ENCODE data around the gene BACE1-AS.

BACE1-AS gene

DNA sequence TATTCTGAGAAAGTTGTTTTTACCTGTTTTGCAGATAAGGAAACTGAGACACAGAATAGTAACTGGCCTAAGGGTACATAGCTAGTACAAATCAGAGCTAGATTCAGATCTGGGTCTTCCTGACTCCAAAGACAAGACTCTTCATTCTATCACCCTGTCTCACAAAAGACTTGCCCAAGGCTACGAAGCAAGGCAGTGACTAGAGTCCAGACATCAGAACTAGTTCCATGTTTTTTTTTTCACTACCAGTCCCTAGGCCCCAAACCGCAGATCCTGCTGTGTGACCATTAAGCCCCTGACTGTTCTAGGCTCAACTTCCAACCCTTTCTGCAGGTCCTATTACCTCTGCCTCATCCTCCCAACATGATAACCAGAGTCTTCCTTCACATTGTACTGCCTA lies 1.5 kb downstream of the BACE1-AS start:
- DNase-seq (ENCODE audit: low read depth): no peak

DNA sequence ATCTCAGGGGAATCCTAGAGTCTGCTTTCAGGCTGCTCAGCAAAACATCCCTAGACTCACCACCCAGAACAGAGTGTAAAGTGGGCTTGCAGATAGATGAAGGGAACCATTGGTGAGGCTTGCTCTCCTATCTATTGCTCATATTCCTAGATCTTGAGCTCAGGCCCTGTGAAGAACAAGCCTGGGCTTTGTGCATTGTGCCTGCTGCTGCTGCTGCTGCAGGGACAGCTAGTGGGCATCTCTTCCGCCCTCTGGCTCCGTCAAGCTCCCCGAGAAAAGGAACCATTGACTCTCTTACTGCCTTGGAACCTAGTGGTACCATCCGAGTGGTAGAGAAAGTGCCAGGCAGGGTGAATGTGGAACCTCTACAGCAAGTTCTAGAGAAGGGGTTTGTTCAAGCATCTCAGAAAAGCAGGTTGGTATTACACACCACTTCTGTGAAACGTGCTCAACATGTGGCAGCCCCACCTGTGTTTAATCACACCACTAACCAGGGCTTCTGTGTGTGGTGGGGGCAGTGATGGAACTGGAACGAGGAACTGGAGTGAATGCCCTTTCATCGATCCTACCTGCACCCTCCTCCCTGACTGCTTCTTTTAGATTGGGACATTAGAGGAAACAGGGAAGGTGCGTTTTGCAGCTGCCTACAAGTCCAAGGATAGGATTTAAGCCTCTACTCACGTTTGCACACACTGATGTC lies 4.4 kb downstream of the BACE1-AS start:
- DNase-seq (ENCODE audit: low read depth): no peak

DNA sequence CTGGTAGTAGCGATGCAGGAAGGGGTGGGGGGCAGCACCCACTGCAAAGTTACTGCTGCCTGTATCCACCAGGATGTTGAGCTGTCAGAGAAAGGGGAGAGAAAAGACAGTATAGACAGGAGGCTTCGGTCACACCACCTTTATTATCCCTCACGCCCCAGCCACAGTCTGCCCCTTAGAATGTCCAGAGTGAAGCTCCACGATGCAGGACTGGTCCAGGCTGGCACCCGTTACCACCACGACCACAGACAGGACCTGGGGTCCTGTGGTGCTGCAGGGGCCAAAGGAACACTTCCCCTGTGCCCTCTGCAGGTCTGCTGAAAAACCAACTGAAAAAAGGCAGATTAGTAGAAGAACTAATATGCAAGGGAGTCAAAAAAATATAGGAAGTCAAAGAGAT lies 5.7 kb downstream of the BACE1-AS start:
- DNase-seq (ENCODE audit: low read depth): no peak

GRCh38 chr11:117298195-117298594 lies 7.0 kb downstream of the BACE1-AS start:
- no peak for DNase-seq (ENCODE audit: low read depth)

DNA sequence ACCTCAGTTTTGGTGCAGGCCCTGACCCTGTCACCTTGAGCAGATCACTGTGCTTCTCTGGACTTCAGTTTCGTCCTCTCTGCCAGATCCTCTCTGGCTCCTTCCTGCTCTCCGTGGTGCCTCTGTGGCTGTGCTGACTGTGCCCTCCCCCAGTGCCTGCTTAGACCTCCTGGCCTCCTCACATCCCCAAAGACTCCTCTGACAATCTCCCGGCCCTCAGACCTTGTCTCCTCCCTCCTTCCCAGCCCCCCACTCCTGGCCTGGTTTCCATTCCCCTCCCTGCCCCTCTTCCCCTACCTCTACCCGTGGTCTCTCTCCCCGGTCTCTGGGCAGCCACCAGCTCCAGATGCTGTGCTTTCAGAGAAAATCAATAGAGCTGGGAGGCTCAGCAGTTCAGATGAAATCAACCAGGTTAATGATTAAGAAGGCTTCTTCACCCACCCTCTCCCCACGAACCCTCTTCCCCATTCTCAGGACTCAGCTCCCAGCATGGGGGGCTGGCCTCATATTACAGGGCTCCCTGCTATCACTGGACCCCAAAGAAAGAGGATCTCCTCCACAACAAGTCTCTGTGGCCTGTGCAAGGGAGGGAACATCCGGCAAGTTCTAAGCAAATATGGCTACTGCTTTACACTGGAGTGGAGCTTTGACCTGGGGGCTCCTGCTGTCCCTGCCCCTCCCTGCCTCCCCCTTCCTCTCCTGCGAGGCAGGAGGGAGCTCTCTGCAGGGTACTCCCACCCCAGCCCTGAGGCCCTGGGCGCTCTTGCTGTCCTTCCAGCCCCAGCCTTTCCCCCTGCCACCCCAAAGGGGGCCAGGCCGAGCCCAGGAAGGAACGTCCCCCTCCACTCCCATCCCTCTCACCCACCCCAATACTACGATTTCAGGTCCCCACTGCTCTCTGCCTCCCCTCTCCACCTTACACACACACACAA lies 8.5 kb downstream of the BACE1-AS start:
- no peak for DNase-seq (ENCODE audit: low read depth)

GRCh38 chr11:117300283-117300663 lies 9.1 kb downstream of the BACE1-AS start:
- DNase-seq (ENCODE audit: low read depth): no peak

DNA sequence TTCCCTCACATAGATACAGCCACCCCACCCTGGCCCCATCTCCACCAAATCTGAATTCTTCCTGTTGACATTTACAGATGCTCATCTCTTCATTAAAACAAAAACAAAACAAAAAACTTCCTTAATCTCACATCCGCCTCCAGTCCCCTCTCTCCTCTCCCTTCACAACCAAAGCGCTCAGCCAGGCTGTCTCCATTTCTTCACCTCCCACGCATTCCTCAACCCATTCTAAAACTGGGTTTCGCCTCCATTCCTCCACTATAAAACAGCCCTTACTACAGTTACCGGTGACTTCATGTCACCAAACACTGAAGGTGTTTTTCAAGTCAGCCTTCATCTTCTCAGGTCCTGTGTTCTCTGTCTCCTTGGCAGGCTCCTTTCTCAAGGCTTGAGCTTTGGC lies 9.6 kb downstream of the BACE1-AS start:
- no peak for DNase-seq (ENCODE audit: low read depth)

DNA sequence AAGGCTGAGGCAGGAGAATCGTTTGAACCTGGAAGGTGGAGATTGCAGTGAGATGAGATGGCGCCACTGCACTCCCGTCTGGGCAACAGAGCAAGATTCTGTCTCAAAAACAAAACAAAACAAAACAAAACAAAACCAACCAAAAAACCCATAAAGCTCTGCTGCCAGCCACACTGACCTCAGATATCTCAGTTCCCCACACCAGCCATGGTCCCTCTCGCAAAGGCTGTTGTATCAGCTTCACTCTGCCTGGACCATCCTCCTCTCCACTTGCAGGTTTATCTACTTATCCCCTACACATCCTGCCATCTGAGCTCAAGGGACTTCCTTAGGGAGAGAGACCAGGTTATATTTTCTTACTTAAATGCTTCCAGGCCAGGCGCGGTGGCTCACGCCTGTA lies 11.1 kb downstream of the BACE1-AS start:
- no peak for DNase-seq (ENCODE audit: low read depth)

DNA sequence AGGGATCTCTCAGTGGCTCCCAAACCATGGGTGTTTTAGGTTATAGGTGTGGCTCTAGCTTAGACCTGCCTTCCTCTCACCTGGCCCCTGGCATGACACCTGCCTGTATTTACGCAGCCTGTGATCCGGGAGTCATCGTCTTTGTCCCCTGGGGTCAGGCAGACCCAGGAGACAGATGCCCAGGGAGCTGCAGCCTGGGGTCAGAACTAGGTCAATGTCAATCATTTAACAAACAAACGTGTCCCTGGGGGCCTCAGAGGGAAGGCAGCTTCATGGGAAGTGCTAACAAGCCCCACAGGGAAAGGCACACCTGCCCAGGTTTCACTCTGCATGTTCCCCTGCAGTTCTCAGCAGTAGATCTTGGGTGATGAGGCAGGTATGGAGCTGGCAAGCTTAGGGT lies 12.0 kb downstream of the BACE1-AS start:
- DNase-seq (ENCODE audit: low read depth): no peak

DNA sequence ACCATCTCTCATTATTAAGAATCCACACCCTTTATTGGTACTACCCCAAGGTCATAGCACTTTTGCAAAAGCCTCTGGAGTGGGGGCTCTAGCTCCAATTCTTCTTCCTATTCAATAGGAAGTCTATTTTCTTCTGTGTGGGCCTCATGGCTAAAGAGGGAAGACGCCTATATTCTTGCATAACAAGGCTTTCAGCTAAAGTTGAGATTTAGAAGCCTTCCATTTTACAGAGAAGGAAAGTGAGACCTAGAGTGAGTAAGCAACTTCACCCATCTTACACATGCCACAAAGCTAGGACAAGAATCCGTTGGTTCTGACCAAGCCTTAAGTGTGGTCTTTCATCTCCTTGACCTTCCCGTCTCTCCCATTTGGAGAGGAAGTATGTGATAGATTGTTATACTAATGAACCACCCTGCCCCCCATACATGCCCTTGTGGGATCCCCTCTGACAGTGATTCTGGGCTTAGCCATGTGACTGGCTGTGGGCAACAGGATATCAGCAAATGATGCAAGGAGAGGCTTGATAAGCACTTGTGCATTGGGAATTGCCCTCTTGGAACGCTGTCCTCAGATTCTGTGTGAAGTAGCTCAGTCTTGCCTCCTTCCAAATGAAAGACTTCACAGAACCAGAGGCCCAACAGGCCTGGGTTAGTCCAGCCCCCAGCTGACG lies 12.6 kb downstream of the BACE1-AS start:
- DNase-seq (ENCODE audit: low read depth): no peak

DNA sequence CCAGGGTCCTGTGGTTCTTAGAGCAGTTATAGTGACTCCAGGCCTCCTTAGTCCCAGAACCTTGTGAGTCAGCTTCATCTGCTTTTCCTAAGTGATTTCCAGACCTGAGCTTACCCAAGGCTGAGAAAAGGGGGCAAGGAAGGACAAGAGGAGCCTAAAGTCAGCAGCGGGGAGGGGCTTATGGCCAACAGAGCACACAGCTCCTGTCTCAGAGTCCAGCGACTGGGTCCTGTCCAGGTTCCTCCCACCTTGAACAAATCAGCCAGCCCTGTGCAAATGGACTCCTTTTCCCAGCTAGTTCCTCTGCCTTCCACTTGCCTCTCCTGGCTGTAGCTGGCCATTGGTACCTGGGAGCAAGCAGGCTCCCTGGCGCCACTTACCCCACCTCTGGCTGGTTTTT lies 14.0 kb downstream of the BACE1-AS start:
- no peak for DNase-seq (ENCODE audit: low read depth)

DNA sequence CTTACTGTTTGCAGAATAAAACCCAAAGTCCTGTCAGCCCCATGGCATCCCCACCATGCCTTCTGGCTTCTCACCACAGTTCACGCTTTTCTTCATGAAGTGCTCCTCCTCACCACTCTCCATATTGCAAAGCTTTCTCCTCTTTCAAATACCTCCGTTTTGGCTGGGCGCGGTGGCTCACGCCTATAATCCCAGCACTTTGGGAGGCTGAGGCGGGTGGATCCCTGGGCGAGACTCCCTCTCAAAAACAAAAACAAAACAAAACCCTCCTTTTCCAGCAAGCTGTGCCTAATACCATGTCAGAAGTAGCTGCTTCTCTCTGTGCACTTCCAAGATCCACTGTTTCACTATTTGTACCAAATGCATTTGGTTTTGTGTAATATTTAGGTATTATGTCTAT lies 18.2 kb downstream of the BACE1-AS start:
- DNase-seq (ENCODE audit: low read depth): no peak

- DNase-seq (ENCODE audit: low read depth): no peak
Measured at GRCh38 chr11:117313091-117313490, 21.9 kb downstream of the BACE1-AS start.

GRCh38 chr11:117313828-117314768 lies 23.0 kb downstream of the BACE1-AS start:
- DNase-seq (ENCODE audit: low read depth): no peak

GRCh38 chr11:117314840-117315239 lies 23.7 kb downstream of the BACE1-AS start:
- DNase-seq (ENCODE audit: low read depth): no peak

DNA sequence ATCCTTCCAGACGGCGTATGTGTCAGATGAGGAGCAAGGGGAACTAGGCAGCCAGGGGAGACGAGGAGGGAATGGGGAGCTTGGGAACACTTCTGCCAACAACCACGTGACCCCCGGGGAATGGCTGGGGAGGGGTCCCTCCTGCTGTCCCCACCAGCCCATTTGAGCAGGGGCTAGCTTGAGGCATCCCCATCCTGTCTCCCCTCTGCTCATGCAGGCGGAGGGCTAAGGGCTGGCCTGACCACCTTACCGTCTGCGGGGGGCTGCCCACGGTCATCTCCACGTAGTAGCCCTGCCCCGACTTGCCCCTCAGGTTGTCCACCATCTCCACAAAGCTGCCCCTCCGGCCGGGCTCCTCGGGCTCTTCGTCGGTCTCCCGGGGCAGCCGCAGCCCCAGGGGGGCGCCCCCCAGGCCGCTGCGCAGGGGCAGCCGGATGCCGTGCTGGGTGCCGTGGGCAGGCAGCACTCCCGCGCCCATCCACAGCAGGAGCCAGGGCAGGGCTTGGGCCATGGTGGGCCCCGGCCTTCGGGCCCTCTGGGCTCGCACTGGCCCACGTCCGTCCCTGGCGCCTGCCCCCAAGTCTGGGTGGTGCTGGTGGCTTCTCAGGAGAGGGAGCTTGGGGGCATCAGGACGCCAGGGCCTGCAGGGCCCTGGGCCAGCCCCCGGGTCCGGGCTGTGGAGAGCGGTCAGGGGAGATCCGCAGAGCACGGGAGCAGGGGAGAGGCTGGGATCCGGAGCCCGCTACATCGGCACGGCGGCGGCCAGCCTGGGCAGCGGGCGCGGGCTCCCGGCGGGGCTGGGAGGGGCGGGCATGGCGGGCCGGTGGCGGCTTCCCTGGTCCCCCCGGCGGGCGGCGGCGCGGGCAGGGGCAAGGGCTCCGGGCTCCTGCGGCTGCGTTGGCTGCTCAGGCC lies 24.4 kb downstream of the BACE1-AS start:
- DNase-seq (ENCODE audit: low read depth): no peak

DNA sequence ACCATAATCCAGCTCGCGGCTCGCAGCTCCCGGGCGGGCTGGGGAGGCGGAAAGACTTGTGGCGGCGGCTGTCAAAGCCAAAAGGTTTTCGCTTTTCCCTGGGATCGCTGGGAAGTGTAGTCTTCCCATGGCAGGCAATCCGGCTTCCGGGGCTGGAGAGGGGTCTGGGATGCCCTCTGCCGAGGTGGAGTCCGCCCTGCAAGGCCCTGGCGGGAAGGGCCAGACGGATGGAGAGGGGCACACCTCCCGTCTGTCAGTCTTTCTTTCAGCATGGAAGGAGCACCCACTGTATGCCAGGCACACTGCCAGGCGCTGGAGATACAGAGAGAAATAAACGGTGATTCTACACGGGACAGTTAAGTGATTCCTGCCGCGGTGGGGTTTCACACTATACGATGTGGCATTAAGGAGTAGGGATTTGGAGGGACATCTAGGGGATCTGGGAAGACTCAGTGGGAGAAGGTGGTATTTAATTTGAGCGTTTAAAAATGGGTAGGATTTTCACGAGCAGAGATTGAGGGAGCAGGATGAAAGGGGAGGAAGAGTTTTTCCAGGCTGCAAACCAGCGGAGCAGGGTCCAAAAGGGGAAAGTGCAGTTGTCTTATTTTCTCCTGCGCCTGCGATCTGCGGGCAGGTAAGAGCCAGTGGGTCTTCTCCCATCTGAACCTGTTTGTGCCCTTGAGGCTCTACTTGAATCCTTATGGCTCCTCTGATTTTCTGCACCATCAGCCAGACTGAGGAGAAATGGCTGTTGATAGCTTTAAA lies 25.2 kb downstream of the BACE1-AS start, which contains the start of gene BACE1:
TSS of gene BACE1 (minus strand) at position 60 of the 765 bp plus-strand sequence. CDS start 461 bp downstream, outside the sequence.
- no peak for DNase-seq (ENCODE audit: low read depth)

- DNase-seq (ENCODE audit: low read depth): no peak
Measured at GRCh38 chr11:117318738-117319137, 27.6 kb downstream of the BACE1-AS start.

GRCh38 chr11:117319214-117319840 lies 28.2 kb downstream of the BACE1-AS start:
- no peak for DNase-seq (ENCODE audit: low read depth)

Data from stimulated activated CD8-positive, alpha-beta memory T cell treated with anti-CD3 and anti-CD28 coated beads, Interleukin-4, amount 100 ng/mL, for 24 hours (primary cell).